A673 (cell line): ENCODE data around the gene VWA5B2. TPM values are rescaled to one million over a fixed set of nuclear protein-coding genes. Genes with fewer than 3 reads are reported as not detected.

Experiments
- BruUV-seq: library from RNA; stranded (reverse); fragments of 400-500 nt; replicated peaks from 2 replicates; lab custom pipeline; 2021; lab: Mats Ljungman, UMichigan
- CTCF ChIA-PET: fragments of 300-600 bp; sonication (Branson Sonifier 250); formaldehyde crosslinking; loops from one replicate; lab custom pipeline; 2022; ENCODE audit warnings: antibody characterized with exemption; lab: Charles Lee
- POLR2A ChIA-PET: fragments of 300-600 bp; sonication (Branson Sonifier 250); formaldehyde crosslinking; loops from one replicate; lab custom pipeline; 2022; ENCODE audit warnings: antibody characterized with exemption; ENCODE audit not compliant: low non-redundant PET; lab: Charles Lee
- DNase-seq: peaks from one replicate; pipeline ENCODE4 v3.0.0-alpha.2; 2015; ENCODE audit warnings: low spot score
- H3K27ac ChIP-seq: fragments of 200-600 bp; sonication (generic); 2 replicates; pipeline ENCODE4 v1.5.1; 2016; ENCODE audit warnings: mixed run types, low read depth, mild to moderate bottlenecking, mixed read lengths, antibody characterized with exemption, low read length; ENCODE audit not compliant: poor library complexity, severe bottlenecking
- H3K27me3 ChIP-seq: fragments of 200-600 bp; sonication (generic); replicated peaks from 2 replicates; pipeline ENCODE4 v1.6.1; 2017; ENCODE audit warnings: mixed run types, low read depth, mild to moderate bottlenecking, mixed read lengths, antibody characterized with exemption, low read length; ENCODE audit not compliant: insufficient read depth, poor library complexity
- H3K36me3 ChIP-seq: fragments of 200-600 bp; sonication (generic); 2 replicates; pipeline ENCODE4 v1.6.1; 2016; ENCODE audit warnings: mixed run types, mild to moderate bottlenecking, mixed read lengths, antibody characterized with exemption, low read length; ENCODE audit not compliant: insufficient read depth, poor library complexity, severe bottlenecking
- H3K4me1 ChIP-seq: fragments of 200-600 bp; sonication (generic); 2 replicates; pipeline ENCODE4 v1.6.1; 2017; ENCODE audit warnings: mixed run types, mild to moderate bottlenecking, mixed read lengths, antibody characterized with exemption, low read length; ENCODE audit not compliant: insufficient read depth, poor library complexity, severe bottlenecking
- H3K4me3 ChIP-seq: fragments of 200-600 bp; sonication (generic); 2 replicates; pipeline ENCODE4 v1.5.1; 2016; ENCODE audit warnings: low read depth, mixed run types, mild to moderate bottlenecking, mixed read lengths, low read length; ENCODE audit not compliant: poor library complexity, severe bottlenecking
- H3K9me3 ChIP-seq: fragments of 200-600 bp; sonication (generic); 2 replicates; pipeline ENCODE4 v1.6.1; 2016; ENCODE audit warnings: mixed run types, low read depth, mild to moderate bottlenecking, mixed read lengths, antibody characterized with exemption, low read length; ENCODE audit not compliant: poor library complexity, severe bottlenecking
- EZH2 ChIP-seq: fragments of 200-600 bp; sonication (generic); IDR thresholded peaks from 2 replicates; pipeline ENCODE4 v1.6.1; 2017; ENCODE audit warnings: borderline replicate concordance, low read depth, mild to moderate bottlenecking, mixed read lengths, antibody characterized with exemption, low read length; ENCODE audit not compliant: poor library complexity, severe bottlenecking
- intact Hi-C: fragments of 100-400 bp; cut with micrococcal nuclease; formaldehyde crosslinking; loops from one replicate; pipeline ENCODE4 v1.10.0; 2022; ENCODE audit not compliant: unreplicated experiment
- total RNA-seq: library from RNA; stranded (reverse); gene quantifications from 2 replicates; pipeline ENCODE4 v1.2.3, GENCODE V29; 2021
- TF ChIP-seq, protein P1 (sequence below): fragments of 300-800, 200-600 bp; sonication (generic); conservative IDR thresholded peaks from 2 replicates; pipeline ENCODE4 v1.5.1; 2017; ENCODE audit warnings: low read depth, mild to moderate bottlenecking, antibody characterized with exemption, low read length, moderate library complexity, mixed read lengths

Gene VWA5B2
- total RNA-seq, 1 experiment from 2014 or later: 0.13 TPM

DNA sequence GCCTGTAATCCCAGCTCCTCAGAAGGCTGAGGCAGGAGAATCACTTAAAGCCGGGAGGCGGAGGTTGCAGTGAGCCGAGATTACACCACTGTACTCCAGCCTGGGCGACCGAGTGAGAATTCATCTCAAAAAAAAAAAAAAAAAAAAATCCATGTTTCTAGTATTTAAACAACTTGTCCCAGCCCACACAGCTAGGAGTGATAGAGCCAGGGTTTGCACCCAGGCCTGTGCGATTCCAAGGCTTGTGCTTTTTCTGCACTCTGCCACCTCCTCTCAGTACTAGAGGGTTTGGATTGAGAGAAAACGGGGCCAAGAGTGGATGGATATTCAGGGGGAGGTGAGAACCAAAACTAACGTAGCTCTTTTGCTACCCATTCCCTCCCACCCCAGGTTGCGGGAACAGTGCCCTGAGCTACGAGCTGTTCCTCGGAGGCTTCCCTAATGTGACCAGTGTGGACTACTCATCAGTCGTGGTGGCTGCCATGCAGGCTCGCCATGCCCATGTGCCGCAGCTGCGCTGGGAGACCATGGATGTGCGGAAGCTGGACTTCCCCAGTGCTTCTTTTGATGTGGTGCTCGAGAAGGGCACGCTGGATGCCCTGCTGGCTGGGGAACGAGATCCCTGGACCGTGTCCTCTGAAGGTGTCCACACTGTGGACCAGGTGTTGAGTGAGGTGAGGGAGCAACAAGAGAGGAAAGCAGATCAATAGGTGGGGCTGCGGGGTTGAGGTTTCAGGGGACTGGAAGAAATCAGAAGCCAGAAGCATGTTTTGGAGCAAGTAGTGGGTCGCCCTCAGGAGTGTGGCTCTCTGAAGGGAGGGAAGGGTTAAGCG is 27.9 kb downstream of the VWA5B2 start:
- DNase-seq: no peak
- H3K9me3 ChIP-seq: no peaks in the 10 kb centered on the region
- intact Hi-C loops: no loop called here
- no peaks in the 10 kb centered on the region for H3K36me3 ChIP-seq
- peaks cover 14% of the 10 kb centered on the region for H3K27me3 ChIP-seq
- TF ChIP-seq EZH2: no peak
- TF ChIP-seq, protein P1, sequence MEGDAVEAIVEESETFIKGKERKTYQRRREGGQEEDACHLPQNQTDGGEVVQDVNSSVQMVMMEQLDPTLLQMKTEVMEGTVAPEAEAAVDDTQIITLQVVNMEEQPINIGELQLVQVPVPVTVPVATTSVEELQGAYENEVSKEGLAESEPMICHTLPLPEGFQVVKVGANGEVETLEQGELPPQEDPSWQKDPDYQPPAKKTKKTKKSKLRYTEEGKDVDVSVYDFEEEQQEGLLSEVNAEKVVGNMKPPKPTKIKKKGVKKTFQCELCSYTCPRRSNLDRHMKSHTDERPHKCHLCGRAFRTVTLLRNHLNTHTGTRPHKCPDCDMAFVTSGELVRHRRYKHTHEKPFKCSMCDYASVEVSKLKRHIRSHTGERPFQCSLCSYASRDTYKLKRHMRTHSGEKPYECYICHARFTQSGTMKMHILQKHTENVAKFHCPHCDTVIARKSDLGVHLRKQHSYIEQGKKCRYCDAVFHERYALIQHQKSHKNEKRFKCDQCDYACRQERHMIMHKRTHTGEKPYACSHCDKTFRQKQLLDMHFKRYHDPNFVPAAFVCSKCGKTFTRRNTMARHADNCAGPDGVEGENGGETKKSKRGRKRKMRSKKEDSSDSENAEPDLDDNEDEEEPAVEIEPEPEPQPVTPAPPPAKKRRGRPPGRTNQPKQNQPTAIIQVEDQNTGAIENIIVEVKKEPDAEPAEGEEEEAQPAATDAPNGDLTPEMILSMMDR: no peak
- no peak overlapping the region for H3K27ac ChIP-seq
- no peak overlapping the region for H3K4me3 ChIP-seq
- ChIA-PET POLR2A (no interaction called here), CTCF (no interaction called here)
- H3K4me1 ChIP-seq: peaks cover 11% of the 10 kb centered on the region
- no TSS peak for BruUV-seq

GRCh38 chr3:184258926-184259325 is 29.5 kb downstream of the VWA5B2 start:
- Histone ChIP-seq H3K27me3 (peaks cover 25% of the 10 kb centered on the region), H3K36me3 (no peaks in the 10 kb centered on the region), H3K4me3 (no peak overlapping the region), H3K9me3 (no peaks in the 10 kb centered on the region), H3K4me1 (peaks cover 11% of the 10 kb centered on the region), H3K27ac (no peak overlapping the region)
- intact Hi-C loops: no loop called here
- CTCF ChIA-PET: no interaction called here
- TF ChIP-seq, protein P1: no peak
- no peak for TF ChIP-seq EZH2
- POLR2A ChIA-PET: no interaction called here
- DNase-seq: no peak
- BruUV-seq: no TSS peak

DNA sequence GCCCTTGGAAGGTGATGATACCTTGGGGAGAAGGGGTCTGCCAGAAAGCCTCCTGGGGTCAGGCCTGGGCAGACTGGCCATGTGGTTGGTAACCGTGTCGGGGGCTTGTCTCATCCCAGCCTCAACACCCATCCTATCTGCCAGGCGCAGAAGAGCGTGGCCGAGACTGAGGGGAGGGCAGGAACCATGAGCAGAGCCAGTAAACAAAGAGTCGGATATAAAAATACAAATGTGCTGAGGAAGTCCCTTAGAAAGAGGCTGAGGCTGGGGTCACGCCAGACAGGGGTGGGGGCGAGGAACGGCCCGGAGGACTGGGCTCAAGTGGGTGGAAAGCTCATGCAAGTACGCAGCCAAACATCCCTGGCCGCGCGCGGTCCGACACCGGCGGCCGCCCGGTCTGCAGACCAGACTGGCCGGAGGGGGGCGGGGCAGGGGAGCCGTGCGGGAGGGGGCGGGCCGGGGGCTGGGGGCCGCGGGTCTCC is 30.1 kb downstream of the VWA5B2 start:
- Histone ChIP-seq H3K9me3 (no peaks in the 10 kb centered on the region), H3K27me3 (peaks cover 25% of the 10 kb centered on the region), H3K4me1 (peaks cover 11% of the 10 kb centered on the region), H3K27ac (no peak overlapping the region), H3K36me3 (no peaks in the 10 kb centered on the region), H3K4me3 (no peak overlapping the region)
- no TSS peak for BruUV-seq
- CTCF ChIA-PET: interaction anchor here (0.7 kb wide), 1 partner anchor 10 kb away, joined by 3 read pairs; the partner anchor contains the start of gene EEF1AKMT4
- intact Hi-C loops: no loop called here
- DNase-seq: no peak
- POLR2A ChIA-PET: no interaction called here
- no peak for TF ChIP-seq EZH2
- TF ChIP-seq, protein P1: no peak
